Neural crest cell (in vitro differentiated cells): ENCODE results near the gene TMEM45A. TPM values are rescaled to one million over a fixed set of nuclear protein-coding genes. Genes with fewer than 3 reads are reported as not detected.
"Not testable (repeated sequence)": the region's sequence is repeated elsewhere in the genome, so short reads cannot be mapped to it uniquely, and the experiment has no call there.

Source experiments
- DNase-seq: peaks from one replicate; pipeline ENCODE4 v3.0.0; 2021; ENCODE audit warnings: low read depth, mixed read lengths, low spot score
- H3K27ac Mint-ChIP-seq: one replicate; pipeline ENCODE4 v1.8.0; 2021; ENCODE audit warnings: mild to moderate bottlenecking, mixed read lengths; ENCODE audit not compliant: unreplicated experiment
- H3K27me3 Mint-ChIP-seq: 2 replicates; pipeline ENCODE4 v1.8.0; 2021; ENCODE audit warnings: low read depth, mild to moderate bottlenecking, mixed read lengths
- H3K36me3 Mint-ChIP-seq: 2 replicates; pipeline ENCODE4 v1.8.0; 2021; ENCODE audit warnings: low read depth, mild to moderate bottlenecking, mixed read lengths
- H3K4me1 Mint-ChIP-seq: 2 replicates; pipeline ENCODE4 v1.8.0; 2021; ENCODE audit warnings: mixed read lengths
- H3K4me3 Mint-ChIP-seq: one replicate; pipeline ENCODE4 v1.8.0; 2021; ENCODE audit warnings: mild to moderate bottlenecking, mixed read lengths
- H3K9me3 Mint-ChIP-seq: 2 replicates; pipeline ENCODE4 v1.8.0; 2021; ENCODE audit warnings: mixed read lengths
- CTCF ChIP-seq: fragments of 200-600 bp; sonication (generic); conservative IDR thresholded peaks from 2 replicates; pipeline ENCODE4 v1.5.0; 2021; ENCODE audit warnings: antibody characterized with exemption, mild to moderate bottlenecking
- total RNA-seq: library from RNA; stranded (reverse); gene quantifications from 2 replicates; pipeline ENCODE4 v1.2.1, GENCODE V29; 2021

TMEM45A gene
- total RNA-seq, 1 donor from 2014 or later, result 18.7 TPM

GRCh38 chr3:100471444-100471843 is 21.0 kb upstream of the TMEM45A start:
- H3K36me3 Mint-ChIP-seq, result peaks cover 5% of the 10 kb centered on the region
- H3K4me1 Mint-ChIP-seq, result no peaks in the 10 kb centered on the region
- no peak overlapping the region for H3K27ac Mint-ChIP-seq
- H3K4me3 Mint-ChIP-seq, result no peak overlapping the region
- TF ChIP-seq CTCF, result no peak
- H3K9me3 Mint-ChIP-seq, result peaks cover 10% of the 10 kb centered on the region
- peaks cover 4% of the 10 kb centered on the region for H3K27me3 Mint-ChIP-seq
- no peak for DNase-seq

DNA sequence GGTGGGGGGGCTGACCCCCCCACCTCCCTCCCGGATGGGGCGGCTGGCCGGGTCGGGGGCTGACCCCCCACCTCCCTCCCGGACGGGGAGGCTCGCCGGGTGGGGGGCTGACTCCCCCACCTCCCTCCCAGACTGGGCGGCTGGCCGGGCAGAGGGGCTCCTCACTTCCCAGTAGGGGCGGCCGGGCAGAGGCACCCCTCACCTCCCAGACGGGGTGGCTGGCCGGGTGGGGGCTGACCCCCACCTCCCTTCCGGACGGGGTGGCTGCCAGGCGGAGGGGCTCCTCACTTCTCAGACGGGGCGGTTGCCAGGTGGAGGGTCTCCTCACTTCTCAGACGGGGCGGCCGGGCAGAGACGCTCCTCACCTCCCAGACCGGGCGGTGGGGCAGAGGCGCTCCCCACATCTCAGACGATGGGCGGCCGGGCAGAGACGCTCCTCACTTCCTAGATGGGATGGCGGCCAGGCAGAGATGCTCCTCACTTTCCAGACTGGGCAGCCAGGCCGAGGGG is 14.5 kb upstream of the TMEM45A start:
- DNase-seq, H3K4me3 Mint-ChIP-seq, H3K36me3 Mint-ChIP-seq, H3K9me3 Mint-ChIP-seq, H3K4me1 Mint-ChIP-seq, H3K27ac Mint-ChIP-seq: not testable (repeated sequence)
- peaks cover 16% of the 10 kb centered on the region for H3K27me3 Mint-ChIP-seq

DNA sequence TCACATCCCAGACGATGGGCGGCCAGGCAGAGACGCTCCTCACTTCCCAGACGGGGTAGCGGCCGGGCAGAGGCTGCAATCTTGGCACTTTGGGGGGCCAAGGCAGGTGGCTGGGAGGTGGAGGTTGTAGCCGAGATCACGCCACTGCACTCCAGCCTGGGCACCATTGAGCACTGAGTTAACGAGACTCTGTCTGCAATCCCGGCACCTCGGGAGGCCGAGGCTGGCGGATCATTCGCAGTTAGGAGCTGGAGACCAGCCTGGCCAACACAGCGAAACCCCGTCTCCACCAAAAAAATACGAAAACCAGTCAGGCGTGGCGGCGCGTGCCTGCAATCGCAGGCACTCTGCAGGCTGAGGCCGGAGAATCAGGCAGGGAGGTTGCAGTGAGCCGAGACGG is 13.9 kb upstream of the TMEM45A start:
- H3K9me3 Mint-ChIP-seq, H3K4me1 Mint-ChIP-seq, H3K36me3 Mint-ChIP-seq, H3K4me3 Mint-ChIP-seq, DNase-seq, H3K27ac Mint-ChIP-seq: not testable (repeated sequence)
- H3K27me3 Mint-ChIP-seq, result peaks cover 19% of the 10 kb centered on the region

- Mint-ChIP-seq H3K36me3 (no peaks in the 10 kb centered on the region), H3K27ac (no peak overlapping the region), H3K4me3 (no peak overlapping the region), H3K27me3 (peaks cover 24% of the 10 kb centered on the region), H3K9me3 (no peaks in the 10 kb centered on the region), H3K4me1 (no peaks in the 10 kb centered on the region)
- no peak for DNase-seq
- TF ChIP-seq CTCF, result no peak
Observed at GRCh38 chr3:100480081-100480480, 12.3 kb upstream of the TMEM45A start.

- TF ChIP-seq CTCF, result no peak
- Mint-ChIP-seq H3K4me3 (no peak overlapping the region), H3K27me3 (peaks cover 21% of the 10 kb centered on the region), H3K4me1 (no peaks in the 10 kb centered on the region), H3K27ac (no peak overlapping the region), H3K36me3 (no peaks in the 10 kb centered on the region), H3K9me3 (no peaks in the 10 kb centered on the region)
- DNase-seq, result no peak
Observed at GRCh38 chr3:100482176-100482575, 10.2 kb upstream of the TMEM45A start.

DNA sequence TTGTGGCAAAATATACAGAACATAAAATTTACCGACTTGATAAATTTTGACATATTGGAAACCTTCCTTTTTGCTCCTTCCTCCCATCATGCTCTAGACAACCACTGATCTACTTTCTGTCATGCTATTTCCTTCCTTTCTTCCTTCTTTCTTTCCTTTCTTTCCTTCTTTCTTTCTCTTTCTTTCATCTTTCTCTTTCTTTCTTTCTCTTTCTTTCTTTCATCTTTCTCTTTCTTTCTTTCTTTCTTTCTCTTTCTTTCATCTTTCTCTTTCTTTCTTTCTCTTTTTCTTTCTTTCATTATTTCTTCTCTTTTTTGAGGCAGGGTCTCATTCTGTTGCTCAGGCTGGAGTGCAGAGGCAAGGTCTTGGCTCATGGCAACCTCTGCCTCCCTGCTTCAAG is 8.9 kb upstream of the TMEM45A start:
- no peak for DNase-seq
- TF ChIP-seq CTCF, result no peak
- no peaks in the 10 kb centered on the region for H3K36me3 Mint-ChIP-seq
- no peaks in the 10 kb centered on the region for H3K9me3 Mint-ChIP-seq
- H3K27ac Mint-ChIP-seq, result no peak overlapping the region
- H3K4me3 Mint-ChIP-seq, result no peak overlapping the region
- H3K4me1 Mint-ChIP-seq, result no peaks in the 10 kb centered on the region
- H3K27me3 Mint-ChIP-seq, result peaks cover 21% of the 10 kb centered on the region

DNA sequence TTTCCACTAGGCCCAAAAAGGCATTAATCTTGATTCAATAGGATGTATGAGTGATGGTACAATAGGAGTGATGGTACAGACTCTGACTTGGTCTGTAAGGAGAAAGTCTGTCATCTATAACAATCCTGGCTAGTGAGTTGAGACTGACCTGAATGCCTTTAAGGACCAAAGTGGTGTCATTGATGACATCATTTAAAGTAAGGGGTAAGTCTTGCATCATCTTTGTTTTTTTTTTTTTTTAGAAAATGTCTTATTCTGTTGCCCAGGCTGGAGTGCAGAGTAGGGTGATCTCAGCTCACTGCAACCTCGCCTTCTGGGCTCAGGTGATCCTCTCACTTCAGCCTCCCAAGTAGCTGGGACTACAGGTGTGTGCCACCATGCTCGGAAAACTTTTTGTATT is 5.6 kb upstream of the TMEM45A start:
- Mint-ChIP-seq H3K9me3 (peaks cover 3% of the 10 kb centered on the region), H3K27me3 (peaks cover 20% of the 10 kb centered on the region), H3K4me3 (no peak overlapping the region), H3K27ac (no peak overlapping the region), H3K4me1 (peaks cover 4% of the 10 kb centered on the region), H3K36me3 (no peaks in the 10 kb centered on the region)
- TF ChIP-seq CTCF, result no peak
- no peak for DNase-seq
